HG03159 (cell line): ENCODE measurements around the gene UBE2O.

Source experiments
- ATAC-seq: cut with Tn5 transposase; IDR thresholded peaks from one replicate; pipeline ENCODE4 v1.9.1; 2021; ENCODE audit warnings: mild to moderate bottlenecking, moderate library complexity; ENCODE audit not compliant: unreplicated experiment

UBE2O gene

GRCh38 chr17:76452660-76453430 lies at the start of gene UBE2O:
Gene UBE2O (minus strand): TSS chr17:76453152. CDS start chr17:76453141, 11 bp downstream.
- peak; percentile 92 for ATAC-seq

GRCh38 chr17:76501827-76502307 lies 48.9 kb upstream of the UBE2O start:
- ATAC-seq: no peak

- peak; percentile 66 for ATAC-seq
These were observed 48.3 kb upstream of the UBE2O start, which contains the start of gene RHBDF2 for GRCh38 chr17:76501018-76501826. Gene RHBDF2 (minus strand): TSS chr17:76501423. CDS start chr17:76481524, 19,899 bp downstream.

- ATAC-seq: no peak
These were observed 47.7 kb upstream of the UBE2O start for GRCh38 chr17:76500747-76501017.

- ATAC-seq: no peak
These were observed 47.3 kb upstream of the UBE2O start for GRCh38 chr17:76500074-76500746.

GRCh38 chr17:76499267-76499667 lies 46.3 kb upstream of the UBE2O start:
- no peak for ATAC-seq

GRCh38 chr17:76498876-76499251 lies 45.9 kb upstream of the UBE2O start:
- ATAC-seq: no peak

GRCh38 chr17:76497979-76498875 lies 45.3 kb upstream of the UBE2O start:
- ATAC-seq: no peak

GRCh38 chr17:76497699-76497978 lies 44.7 kb upstream of the UBE2O start:
- no peak for ATAC-seq

GRCh38 chr17:76496464-76496863 lies 43.5 kb upstream of the UBE2O start:
- ATAC-seq: no peak

GRCh38 chr17:76495663-76496400 lies 42.9 kb upstream of the UBE2O start:
- ATAC-seq: no peak

GRCh38 chr17:76493505-76494167 lies 40.7 kb upstream of the UBE2O start:
- no peak for ATAC-seq

GRCh38 chr17:76492989-76493501 lies 40.1 kb upstream of the UBE2O start:
- peak; percentile 30 for ATAC-seq

- peak; percentile 36 for ATAC-seq
These were observed 39.4 kb upstream of the UBE2O start for GRCh38 chr17:76492123-76492988.

- peak; percentile 9 for ATAC-seq
These were observed 38.5 kb upstream of the UBE2O start for GRCh38 chr17:76491271-76492122.

GRCh38 chr17:76490112-76490710 lies 37.3 kb upstream of the UBE2O start:
- ATAC-seq: no peak
